T-helper 17 cell (primary cell): Measurements from ENCODE around the gene CSPG4. TPM values are rescaled to one million over a fixed set of nuclear protein-coding genes. Genes with fewer than 3 reads are reported as not detected.
"Not testable (repeated sequence)": the region's sequence is repeated elsewhere in the genome, so short reads cannot be mapped to it uniquely, and the experiment has no call there.

ENCODE experiments used
- ATAC-seq: fragments of 150-1000 bp; cut with Tn5 transposase; 2 replicates; pipeline ENCODE4 v1.10.0; 2021; ENCODE audit warnings: mild to moderate bottlenecking, moderate library complexity
- DNase-seq, 3 donors: peaks; one replicate each; pipeline versions ENCODE4 v3.0.0 to v3.0.0-alpha.2; 2020 to 2021
- H3K9me3 ChIP-seq: one replicate; pipeline ENCODE4 v1.7.0; 2013; ENCODE audit warnings: low read length, mild to moderate bottlenecking; ENCODE audit not compliant: control insufficient read depth, poor library complexity, severe bottlenecking
- H3K27ac Mint-ChIP-seq: one replicate; pipeline ENCODE4 v1.8.0; 2022; ENCODE audit warnings: mild to moderate bottlenecking, moderate library complexity, mixed read lengths
- H3K27me3 Mint-ChIP-seq: one replicate; pipeline ENCODE4 v1.8.0; 2022; ENCODE audit warnings: mixed read lengths
- H3K36me3 Mint-ChIP-seq: one replicate; pipeline ENCODE4 v1.8.0; 2022; ENCODE audit warnings: low read depth, mixed read lengths
- H3K4me1 Mint-ChIP-seq: one replicate; pipeline ENCODE4 v1.8.0; 2022; ENCODE audit warnings: mild to moderate bottlenecking, mixed read lengths
- H3K4me3 Mint-ChIP-seq: one replicate; pipeline ENCODE4 v1.8.0; 2022; ENCODE audit warnings: mild to moderate bottlenecking, moderate library complexity, mixed read lengths
- total RNA-seq, 4 donors: library from RNA in 2 of 4; stranded (reverse) in 2 of 4; gene quantifications; one replicate each; pipeline ENCODE4 v1.2.3 and lab custom pipeline; 2022 to 2026

The CSPG4 gene
- total RNA-seq, 2 donors from 2014 or later = 0.08 TPM; not detected in 1

DNA sequence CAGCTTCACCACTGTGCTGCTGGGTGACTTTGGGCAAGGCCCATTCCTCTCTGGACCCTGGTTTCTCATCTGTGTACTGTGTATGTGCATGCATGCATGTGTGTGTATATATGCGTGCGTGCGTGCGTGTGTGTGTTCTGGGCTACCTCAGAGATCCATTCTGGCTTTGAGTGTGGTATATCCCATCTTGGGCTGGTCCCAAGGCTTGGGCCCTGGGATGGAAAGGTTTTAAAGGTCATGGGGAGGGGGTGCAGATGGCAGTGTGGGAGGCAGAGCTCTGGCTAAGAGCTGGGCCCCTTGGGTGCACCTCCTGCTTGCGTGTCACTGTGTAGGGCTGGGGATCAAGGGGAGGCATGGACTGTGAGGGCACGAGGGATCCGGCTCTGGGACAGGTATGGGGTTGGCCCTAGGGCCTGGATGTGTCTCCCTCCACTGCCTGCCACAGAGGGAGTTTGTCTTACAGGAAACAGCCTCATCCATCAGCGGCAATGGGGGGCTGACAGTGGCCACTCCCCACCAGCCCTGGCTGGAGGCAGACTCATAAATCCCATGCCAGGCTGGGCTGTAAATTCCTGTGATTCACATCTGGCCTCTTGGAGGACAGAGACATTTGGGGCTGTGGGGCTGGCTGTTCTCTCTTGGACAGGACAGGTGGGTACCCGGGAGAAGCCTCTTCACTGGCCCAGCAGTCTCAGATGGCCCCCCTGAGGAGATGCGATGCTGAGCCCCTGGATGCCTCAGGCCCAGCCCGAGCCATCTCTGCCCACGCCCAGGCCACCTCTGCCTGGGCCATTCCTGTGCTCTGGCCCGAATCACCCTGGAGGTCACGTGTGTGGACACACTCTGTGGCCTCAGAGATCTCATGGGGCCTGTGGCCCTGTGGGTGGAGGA is 21.4 kb upstream of the CSPG4 start:
- H3K9me3 ChIP-seq = no peaks in the 10 kb centered on the region
- DNase-seq (no peak), ATAC-seq (no peak)
- Mint-ChIP-seq H3K27me3 (peaks cover 14% of the 10 kb centered on the region), H3K4me1 (peaks cover 15% of the 10 kb centered on the region), H3K4me3 (no peak overlapping the region), H3K36me3 (no peaks in the 10 kb centered on the region), H3K27ac (no peak overlapping the region)

DNA sequence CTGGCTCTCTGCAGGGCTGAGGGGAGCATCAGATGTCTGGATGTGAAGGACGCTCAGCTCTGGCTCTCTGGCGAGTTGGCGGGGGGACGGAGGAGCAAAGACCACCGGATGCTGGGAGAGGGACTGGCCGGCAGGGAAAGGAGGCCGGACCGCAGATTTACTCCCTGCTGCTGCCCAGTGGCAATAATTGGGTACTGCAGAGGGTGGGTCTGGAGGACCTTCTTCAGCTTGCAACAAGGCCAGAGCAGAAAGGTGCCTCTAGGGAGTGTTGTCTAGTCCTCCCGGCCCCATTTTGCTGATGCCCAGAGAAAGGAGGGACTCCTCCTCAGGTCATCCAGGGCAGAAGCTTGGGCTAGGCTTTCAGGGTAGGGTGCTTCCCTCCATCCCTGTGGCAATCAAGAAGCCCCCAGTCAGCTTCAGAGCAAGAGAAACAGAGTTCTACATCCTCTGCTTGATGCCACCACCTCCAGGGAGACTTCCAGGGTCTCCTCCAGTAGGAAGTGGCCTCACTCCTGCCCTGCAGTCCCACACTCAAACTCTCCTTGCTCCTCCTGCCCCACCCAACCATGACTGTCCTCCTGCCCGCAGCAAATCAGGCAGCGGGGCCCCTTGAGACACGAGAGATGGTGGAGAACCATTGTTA is 20.3 kb upstream of the CSPG4 start:
- peaks cover 15% of the 10 kb centered on the region for H3K4me1 Mint-ChIP-seq
- H3K4me3 Mint-ChIP-seq = no peak overlapping the region

DNA sequence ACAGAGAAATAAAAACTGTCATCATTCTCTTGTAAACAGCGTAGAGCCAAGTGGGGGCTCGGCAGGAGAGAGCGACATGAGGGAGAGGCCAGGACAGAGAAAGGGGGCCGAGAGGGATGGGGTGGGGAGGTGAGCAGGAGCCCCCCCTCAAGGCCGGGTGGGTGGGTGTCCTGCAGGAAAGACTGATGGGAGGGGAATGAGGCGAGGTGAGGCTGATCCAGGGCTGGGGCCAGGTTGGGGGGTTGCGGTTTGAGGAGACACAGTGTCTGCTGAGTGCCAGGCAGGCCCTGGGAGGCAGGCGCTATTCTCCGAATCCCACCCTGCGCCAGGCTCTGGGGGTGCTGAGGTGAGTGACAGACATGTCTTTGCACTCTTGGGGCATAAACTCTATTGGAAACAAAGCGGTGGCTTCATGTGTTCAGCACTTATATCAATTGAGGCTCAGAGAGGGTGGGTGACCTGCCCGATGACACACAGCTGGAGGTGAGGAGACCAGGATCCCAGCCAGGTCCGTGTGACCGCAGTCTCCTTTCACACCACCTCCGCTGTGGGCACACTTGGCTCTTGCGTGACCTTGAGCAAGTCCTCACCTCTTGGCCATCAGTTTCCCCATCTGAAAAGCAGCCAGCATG is 19.6 kb upstream of the CSPG4 start:
- H3K9me3 ChIP-seq = no peaks in the 10 kb centered on the region
- no peak overlapping the region for H3K27ac Mint-ChIP-seq
- DNase-seq = no peak
- peaks cover 25% of the 10 kb centered on the region for H3K27me3 Mint-ChIP-seq
- H3K4me3 Mint-ChIP-seq = no peak overlapping the region
- no peaks in the 10 kb centered on the region for H3K36me3 Mint-ChIP-seq
- no peak for ATAC-seq
- peaks cover 12% of the 10 kb centered on the region for H3K4me1 Mint-ChIP-seq

More for the DNA sequence above, 20.3 kb upstream of the CSPG4 start:
- Mint-ChIP-seq H3K27ac (no peak overlapping the region), H3K36me3 (no peaks in the 10 kb centered on the region), H3K27me3 (peaks cover 18% of the 10 kb centered on the region)
- ATAC-seq (peak; percentile 69), DNase-seq (peak in 1 of 3 donors; percentile 32)
- no peaks in the 10 kb centered on the region for H3K9me3 ChIP-seq

DNA sequence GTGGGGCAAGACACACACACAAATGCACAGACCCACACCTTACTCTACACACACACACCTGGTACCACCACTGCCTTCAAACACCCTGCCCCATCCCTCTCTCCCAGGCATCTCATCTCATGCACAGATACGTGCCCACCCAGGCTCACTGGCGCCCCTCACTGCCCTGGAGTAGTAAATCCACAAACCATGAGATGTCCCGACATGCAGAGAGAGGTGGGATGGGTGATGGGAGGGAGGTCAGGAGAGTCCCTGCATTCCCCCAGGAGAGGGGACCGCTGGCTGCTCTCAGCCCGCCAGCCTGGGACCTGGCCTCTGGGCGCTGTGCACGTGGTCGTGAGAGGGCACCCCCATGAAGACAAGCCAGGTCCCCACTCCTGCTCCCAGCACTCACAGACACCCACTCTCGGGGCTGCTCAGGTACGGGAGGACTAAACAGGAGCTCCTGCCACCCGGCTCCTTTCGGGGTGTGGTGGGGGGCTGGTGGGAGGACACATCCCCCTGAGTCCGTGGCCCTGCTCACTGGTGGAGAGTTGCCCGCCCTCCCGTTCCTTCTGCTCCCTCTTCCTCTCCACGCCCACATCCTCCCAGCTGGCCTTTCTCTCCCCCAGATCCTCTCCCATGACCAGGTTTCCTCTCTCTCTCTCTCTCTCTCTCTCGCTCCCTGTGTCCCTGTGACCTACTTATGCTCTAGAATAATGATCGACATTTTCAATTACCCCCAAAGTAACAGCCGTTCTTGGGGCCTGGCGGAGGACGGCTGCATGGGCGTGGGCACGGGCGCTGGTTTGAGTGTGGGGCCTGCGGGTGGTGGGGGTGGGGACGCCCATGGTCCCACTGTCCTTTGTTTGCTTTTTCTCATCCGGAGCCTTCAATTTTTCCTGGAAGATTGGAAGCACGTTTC is 18.9 kb upstream of the CSPG4 start:
- no peaks in the 10 kb centered on the region for H3K9me3 ChIP-seq
- no peak for ATAC-seq
- Mint-ChIP-seq H3K4me3 (no peak overlapping the region), H3K4me1 (peaks cover 9% of the 10 kb centered on the region), H3K36me3 (no peaks in the 10 kb centered on the region), H3K27me3 (peaks cover 28% of the 10 kb centered on the region), H3K27ac (no peak overlapping the region)
- DNase-seq = no peak

DNA sequence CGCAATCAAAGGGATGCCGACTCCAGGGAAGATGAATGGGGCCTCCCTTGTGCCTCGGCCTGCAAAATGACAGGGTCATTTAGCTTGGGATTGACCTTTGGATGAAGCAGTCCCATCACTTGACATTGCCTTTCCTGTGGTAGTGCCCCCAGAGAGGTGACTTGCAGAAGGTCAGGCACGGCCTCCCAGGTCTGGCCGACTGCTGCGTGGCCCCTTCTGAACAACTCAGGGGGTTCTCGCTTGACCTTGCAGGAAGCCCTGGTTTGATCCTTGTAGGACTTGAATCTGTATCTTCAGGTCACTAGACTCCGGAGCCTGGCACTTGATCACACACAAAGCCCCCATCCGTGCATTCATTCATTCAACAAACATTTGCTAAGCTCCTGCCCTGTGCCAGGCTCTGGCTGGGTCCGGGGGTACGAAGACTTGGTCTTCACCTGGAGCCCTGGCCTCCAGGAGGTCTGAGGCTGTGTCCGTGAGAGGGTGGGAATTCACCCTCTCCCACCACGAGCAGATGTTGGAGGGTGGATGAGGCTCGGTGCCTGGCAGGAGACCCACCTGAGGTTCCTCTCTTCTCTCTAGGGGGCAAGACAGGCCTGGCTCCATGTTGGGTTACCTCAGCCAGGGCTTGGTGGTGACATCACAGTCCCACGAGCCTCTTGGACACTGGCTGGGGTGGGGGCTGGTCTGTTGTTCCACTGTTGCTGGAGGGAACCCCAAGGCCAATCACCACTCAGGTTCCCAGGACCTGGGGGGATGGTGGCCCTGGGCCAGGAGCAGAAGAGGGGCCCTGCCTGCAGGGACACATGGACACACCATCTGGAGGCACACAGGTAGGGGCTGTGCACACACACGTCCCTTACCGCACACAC is 18.0 kb upstream of the CSPG4 start:
- not testable (repeated sequence) for H3K36me3 Mint-ChIP-seq, H3K4me1 Mint-ChIP-seq, ATAC-seq, H3K4me3 Mint-ChIP-seq, DNase-seq, H3K27ac Mint-ChIP-seq, H3K9me3 ChIP-seq
- H3K27me3 Mint-ChIP-seq = peaks cover 28% of the 10 kb centered on the region

DNA sequence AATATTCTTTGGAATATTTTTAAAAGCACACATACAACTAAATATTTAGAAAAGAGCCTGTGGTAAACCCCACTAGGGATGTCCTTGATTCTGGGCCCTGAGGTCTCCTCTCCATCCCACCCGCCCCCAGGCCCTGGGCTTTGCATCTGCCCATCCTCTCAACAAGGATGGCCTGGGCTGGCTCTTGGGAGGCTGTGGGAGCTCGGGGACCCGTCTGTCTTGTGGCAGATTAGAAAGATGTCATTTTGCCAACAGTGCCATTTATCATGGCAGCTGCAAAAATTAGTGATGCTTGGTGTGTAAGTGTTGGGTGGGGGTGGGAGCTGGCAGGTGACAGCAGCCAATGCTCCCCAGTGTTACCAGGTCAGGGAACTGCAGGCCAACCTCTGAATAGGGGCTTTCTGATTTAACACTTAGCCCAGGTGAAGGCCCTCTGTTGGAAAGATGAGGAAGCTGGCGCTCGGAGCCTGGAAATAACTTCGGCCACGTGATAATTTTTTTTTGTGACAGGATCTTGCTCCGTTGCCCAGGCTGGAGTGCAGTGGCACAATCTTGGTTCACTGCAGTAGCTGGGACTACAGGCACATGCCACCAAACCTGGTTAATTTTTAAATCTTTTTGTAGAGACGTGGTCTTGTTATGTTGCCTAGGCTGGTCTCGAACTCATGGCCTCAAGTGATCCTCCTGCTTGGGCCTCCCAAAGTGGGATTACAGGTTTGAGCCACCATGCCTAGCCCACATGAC is 16.9 kb upstream of the CSPG4 start:
- Mint-ChIP-seq H3K27ac (no peak overlapping the region), H3K4me3 (no peak overlapping the region), H3K36me3 (no peaks in the 10 kb centered on the region), H3K4me1 (peaks cover 9% of the 10 kb centered on the region), H3K27me3 (peaks cover 28% of the 10 kb centered on the region)
- DNase-seq = no peak
- H3K9me3 ChIP-seq = no peaks in the 10 kb centered on the region
- no peak for ATAC-seq

DNA sequence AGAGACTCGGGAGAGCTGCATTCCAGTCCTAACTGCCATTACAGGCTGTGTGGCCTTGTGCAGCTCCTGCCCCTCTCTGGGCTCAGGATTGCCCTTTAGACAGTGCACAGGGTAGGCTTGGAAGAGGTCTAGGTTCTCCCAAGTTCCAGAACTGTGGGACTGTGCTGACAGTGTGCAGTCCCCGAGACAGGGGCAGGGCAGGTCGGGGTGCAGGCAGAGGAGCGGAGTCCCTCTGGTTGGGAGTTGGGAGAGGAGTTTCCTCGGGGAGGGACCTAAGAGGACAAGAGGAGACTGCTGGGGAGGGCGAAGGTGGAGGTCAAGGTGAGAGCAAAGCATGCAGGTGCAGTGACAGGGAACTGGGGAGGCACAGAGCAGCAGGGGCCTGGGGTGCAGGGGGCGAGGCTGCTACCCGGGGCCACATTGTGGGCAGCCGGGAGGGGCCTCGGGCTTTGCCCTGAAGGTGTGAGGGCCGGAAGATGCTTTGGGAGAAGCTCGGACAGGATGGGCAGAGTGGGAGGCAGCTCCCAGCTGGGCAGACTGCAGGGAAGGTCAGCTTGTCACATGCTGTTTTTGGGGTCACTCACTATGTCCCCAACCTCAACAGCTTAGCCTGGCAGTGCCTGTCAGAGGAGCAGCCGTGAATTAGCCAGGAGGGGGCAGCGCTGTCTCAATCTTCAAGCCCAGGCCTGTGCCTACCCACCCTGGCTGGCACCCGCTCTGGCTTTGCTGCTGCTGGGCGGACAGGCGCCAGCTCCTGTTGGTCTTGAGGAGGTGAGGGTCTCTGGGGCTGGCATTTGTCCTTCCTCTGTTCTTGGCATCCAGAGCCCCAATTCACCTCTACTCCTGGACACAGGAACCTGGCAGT is 15.4 kb upstream of the CSPG4 start:
- peaks cover 6% of the 10 kb centered on the region for H3K4me1 Mint-ChIP-seq
- DNase-seq (peak; percentile 48 to 62 (median 53)), ATAC-seq (peak; percentile 75)
- no peak overlapping the region for H3K27ac Mint-ChIP-seq
- H3K9me3 ChIP-seq = no peaks in the 10 kb centered on the region
- peaks cover 22% of the 10 kb centered on the region for H3K27me3 Mint-ChIP-seq
- no peak overlapping the region for H3K4me3 Mint-ChIP-seq
- no peaks in the 10 kb centered on the region for H3K36me3 Mint-ChIP-seq

DNA sequence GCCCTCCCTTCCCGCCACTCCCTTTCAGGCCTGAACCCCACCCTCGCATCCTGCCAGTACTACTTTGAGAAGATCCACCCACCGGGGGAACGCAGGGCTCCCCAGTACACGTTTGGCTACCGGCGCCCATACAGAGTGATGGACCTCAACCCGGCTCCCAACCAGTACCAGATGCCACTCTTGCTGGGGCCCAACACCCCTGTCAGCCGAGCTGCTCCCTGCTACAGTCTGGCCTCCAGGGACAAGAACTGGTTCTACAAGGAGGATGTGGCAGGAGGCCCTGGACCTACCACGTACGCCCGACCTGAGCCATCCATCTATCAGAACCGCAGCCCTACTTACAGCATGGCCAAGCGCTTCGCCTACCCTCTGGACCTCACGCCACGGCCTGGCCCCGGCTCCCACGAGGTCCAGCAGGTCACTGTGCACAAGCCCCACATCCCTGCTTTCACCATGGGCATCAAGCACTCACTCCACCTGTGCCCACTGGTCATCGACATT is 14.4 kb upstream of the CSPG4 start:
- ATAC-seq (no peak), DNase-seq (no peak)

DNA sequence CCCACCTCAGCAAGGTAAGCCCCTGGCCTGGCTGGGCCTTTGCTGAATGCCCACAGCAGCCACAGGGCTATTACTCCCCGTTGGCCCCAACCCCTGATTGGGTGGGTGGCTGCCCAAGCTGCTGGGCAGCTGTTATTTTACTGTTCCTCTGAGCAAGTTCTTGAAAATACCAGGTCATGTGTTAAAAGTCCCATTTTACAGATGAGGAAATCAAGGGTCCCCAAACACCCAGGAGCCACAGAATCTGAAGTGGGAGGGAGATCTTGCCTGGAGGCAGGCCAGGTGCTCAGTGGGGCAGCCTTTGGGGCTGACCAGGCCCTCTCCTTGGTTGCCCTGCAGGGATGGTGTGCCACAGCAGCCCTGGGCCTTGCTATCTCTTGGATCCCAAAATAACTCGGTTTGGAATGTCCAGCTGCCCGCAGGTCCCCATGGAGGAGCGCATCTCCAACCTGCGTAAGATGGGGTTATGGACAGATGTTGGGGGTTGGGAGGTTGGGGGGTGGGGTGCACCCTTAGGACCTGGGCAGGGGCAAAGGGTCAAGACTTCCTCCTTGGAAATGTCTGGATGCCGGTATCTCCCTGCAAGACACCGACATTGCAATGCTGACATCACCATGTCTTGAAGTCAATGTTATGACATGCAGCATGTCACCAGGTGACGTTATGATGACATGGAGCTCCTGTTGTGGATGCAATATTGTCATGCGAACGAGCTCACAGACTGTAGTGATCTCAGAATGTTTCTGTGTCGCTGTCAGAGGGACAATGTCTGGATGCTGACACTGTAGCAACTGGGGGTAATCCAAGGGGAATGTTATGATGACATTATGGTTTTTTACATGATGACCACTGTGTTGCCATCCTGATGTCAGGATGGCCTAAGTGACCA is 13.3 kb upstream of the CSPG4 start:
- no peaks in the 10 kb centered on the region for H3K9me3 ChIP-seq
- peaks cover 27% of the 10 kb centered on the region for H3K27me3 Mint-ChIP-seq
- H3K36me3 Mint-ChIP-seq = peaks cover 4% of the 10 kb centered on the region
- H3K27ac Mint-ChIP-seq = no peak overlapping the region
- peaks cover 4% of the 10 kb centered on the region for H3K4me1 Mint-ChIP-seq
- ATAC-seq = no peak
- H3K4me3 Mint-ChIP-seq = no peak overlapping the region
- no peak for DNase-seq

More for the DNA sequence above, 14.4 kb upstream of the CSPG4 start:
- H3K4me3 Mint-ChIP-seq = no peak overlapping the region
- no peaks in the 10 kb centered on the region for H3K4me1 Mint-ChIP-seq
- H3K27ac Mint-ChIP-seq = peak overlapping the region; percentile 19
- H3K9me3 ChIP-seq = no peaks in the 10 kb centered on the region
- H3K36me3 Mint-ChIP-seq = no peaks in the 10 kb centered on the region
- peaks cover 20% of the 10 kb centered on the region for H3K27me3 Mint-ChIP-seq

DNA sequence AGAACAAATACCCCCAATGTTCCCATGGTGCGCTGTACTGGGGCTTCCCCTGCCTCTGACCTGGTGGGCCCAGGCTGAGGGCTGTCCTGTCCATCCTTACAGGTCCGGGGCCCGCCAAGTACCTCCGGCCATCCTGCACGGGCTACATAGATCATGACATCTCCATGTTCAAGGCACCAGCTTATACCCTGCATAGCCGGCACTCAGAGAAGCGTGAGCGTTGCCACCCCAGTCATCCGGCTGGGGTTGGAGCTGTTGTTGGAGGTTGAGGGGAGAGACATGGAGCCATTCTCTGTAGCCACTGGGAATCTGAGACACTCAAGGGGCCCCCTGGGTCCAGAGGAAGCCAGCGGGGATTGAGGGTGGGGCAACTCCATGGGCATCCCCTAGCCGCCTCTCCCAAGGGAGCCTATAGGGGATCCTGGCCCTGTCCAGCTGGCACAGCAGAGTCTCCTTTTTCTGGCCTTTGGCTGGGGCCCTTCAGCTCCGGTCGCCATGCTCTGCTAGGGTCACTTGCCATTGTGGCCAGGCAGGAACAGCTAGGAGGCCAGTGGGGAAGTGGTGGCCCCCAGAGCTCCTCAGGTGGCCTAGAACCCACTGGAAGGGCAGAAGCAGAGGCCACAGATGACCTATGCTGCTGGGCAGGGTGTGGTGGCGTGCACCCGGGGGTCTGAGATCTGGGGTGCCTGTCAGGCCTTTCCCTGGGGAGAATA is 12.5 kb upstream of the CSPG4 start:
- Mint-ChIP-seq H3K27ac (peak overlapping the region; percentile 80), H3K4me3 (no peak overlapping the region), H3K36me3 (peaks cover 6% of the 10 kb centered on the region), H3K27me3 (peaks cover 35% of the 10 kb centered on the region), H3K4me1 (peaks cover 7% of the 10 kb centered on the region)
- no peaks in the 10 kb centered on the region for H3K9me3 ChIP-seq
- ATAC-seq (no peak), DNase-seq (no peak)
